ENCODE data around the gene NDFIP1.

DNA sequence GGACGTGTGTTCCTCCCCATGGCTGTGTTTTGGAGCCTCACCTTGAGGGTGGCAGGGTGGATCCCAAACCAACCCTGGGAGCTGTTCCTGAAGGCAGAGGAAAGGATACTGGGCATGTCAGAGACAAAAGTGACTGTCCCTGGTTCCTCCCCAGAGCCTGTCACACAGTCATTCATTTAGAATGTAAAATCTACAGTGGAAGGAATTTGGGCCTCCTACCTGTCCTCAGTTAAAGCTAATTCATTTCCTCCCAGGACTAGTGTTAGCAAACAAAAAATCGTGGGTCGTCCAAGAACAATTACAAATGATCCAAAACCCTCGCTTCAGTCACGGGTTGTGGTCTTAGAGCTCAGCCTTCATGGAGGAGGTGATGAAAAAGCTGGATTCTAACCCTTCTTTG is 83.2 kb downstream of the NDFIP1 start:
- TF ChIP-seq POLR2A (IDR thresholded peaks at IDR 0.05; ENCODE audit: low read length) (no peak), GATA1 (IDR thresholded peaks at IDR 0.05; ENCODE audit: low read depth, low read length) (no peak)
